ENCODE data around the gene NPC2.
"Not testable (repeated sequence)": the region's sequence is repeated elsewhere in the genome, so short reads cannot be mapped to it uniquely, and the experiment has no call there.

NPC2 gene

GRCh38 chr14:74469548-74470518 lies 23.3 kb downstream of the NPC2 start:
- DNase-seq (ENCODE audit: low read depth): no peak

GRCh38 chr14:74468513-74468912 lies 24.6 kb downstream of the NPC2 start:
- DNase-seq (ENCODE audit: low read depth): no peak

- no peak for DNase-seq (ENCODE audit: low read depth)
Measured at GRCh38 chr14:74465335-74465734, 27.8 kb downstream of the NPC2 start.

- no peak for DNase-seq (ENCODE audit: low read depth)
Measured at GRCh38 chr14:74464785-74465184, 28.3 kb downstream of the NPC2 start.

GRCh38 chr14:74463697-74464096 lies 29.4 kb downstream of the NPC2 start:
- DNase-seq (ENCODE audit: low read depth): no peak

GRCh38 chr14:74462993-74463392 lies 30.1 kb downstream of the NPC2 start:
- DNase-seq (ENCODE audit: low read depth): no peak

- DNase-seq (ENCODE audit: low read depth): no peak
Measured at GRCh38 chr14:74459976-74460375, 33.1 kb downstream of the NPC2 start.

- peak; percentile 2 for DNase-seq (ENCODE audit: low read depth)
Measured at GRCh38 chr14:74459289-74459946, 33.7 kb downstream of the NPC2 start.

- DNase-seq (ENCODE audit: low read depth): no peak
Measured at GRCh38 chr14:74457565-74457895, 35.6 kb downstream of the NPC2 start.

GRCh38 chr14:74456684-74457564 lies 36.2 kb downstream of the NPC2 start:
- no peak for DNase-seq (ENCODE audit: low read depth)

- not testable (repeated sequence) for DNase-seq (ENCODE audit: low read depth)
Measured at GRCh38 chr14:74454397-74454796, 38.7 kb downstream of the NPC2 start.

- DNase-seq (ENCODE audit: low read depth): no peak
Measured at GRCh38 chr14:74444866-74445265, 48.2 kb downstream of the NPC2 start.

- DNase-seq (ENCODE audit: low read depth): no peak
Measured at GRCh38 chr14:74442757-74443156, 50.3 kb downstream of the NPC2 start.

- DNase-seq (ENCODE audit: low read depth): no peak
Measured at GRCh38 chr14:74441113-74441512, 52.0 kb downstream of the NPC2 start.

- no peak for DNase-seq (ENCODE audit: low read depth)
Measured at GRCh38 chr14:74438351-74438915, 54.7 kb downstream of the NPC2 start.

- no peak for DNase-seq (ENCODE audit: low read depth)
Measured at GRCh38 chr14:74437496-74438053, 55.5 kb downstream of the NPC2 start.

GRCh38 chr14:74434294-74434693 lies 58.8 kb downstream of the NPC2 start:
- DNase-seq (ENCODE audit: low read depth): no peak

- DNase-seq (ENCODE audit: low read depth): no peak
Measured at GRCh38 chr14:74429991-74430390, 63.1 kb downstream of the NPC2 start.
